ENCODE measurements around the gene BMP8B.
A peak's percentile ranks its signal among the peaks of the same experiment; 100 is the strongest.
"Not testable (repeated sequence)": the region's sequence is repeated elsewhere in the genome, so short reads cannot be mapped to it uniquely, and the experiment has no call there.

BMP8B gene

DNA sequence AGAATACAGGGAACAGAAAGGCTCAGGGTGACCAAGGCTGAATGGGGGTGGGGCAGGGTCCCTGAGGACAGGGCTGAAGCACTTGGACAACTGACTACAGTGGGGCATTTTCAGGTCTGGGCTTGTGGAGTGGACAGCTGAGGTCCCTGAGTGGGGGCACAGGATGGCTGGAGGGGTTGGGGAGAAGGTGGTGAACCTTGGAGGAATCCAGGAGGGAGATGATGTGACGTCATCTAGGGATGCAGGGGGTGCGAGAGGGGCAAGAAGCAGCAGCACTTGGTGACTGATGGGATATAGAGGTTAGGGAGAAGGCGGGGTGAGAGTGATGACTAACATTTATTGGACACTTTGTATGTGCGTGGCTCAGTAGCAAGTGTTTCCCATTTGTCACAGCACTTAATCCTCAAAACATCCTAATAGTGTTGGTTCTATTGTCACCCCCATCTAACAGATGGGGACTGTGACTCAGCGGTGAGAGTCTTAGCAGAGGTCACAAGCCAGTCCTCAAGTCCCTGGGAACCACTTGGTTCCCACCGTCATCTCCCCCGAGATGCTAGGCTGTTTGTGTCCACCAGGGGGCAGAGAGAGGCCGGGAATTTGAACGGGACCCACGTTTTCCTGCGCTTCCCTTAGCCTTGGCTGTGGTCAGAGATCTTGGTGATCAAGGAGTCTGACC lies 27.9 kb upstream of the BMP8B start:
- DNase-seq (ENCODE audit: low read depth, low spot score) = peak; percentile 26

DNA sequence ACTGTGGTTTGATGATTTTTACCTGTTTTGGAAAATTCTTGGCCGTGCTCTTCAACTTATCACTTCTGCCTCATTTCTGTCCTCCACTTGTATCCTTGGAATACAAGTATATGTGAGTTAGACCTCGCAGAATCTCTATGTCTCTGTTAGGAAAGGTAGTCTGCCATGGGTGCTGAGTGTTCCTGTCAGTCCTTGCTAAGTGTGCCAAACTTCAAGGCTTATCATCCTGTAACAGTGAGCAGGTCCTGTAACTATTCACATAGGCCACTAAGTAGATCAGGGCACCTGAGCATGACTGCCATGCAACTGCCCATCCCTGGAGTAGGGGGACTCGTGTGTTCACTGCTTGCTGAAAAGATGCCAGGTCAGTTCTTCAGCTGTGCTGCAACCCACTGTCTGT lies 24.2 kb upstream of the BMP8B start:
- DNase-seq (ENCODE audit: low read depth, low spot score) = no peak

DNA sequence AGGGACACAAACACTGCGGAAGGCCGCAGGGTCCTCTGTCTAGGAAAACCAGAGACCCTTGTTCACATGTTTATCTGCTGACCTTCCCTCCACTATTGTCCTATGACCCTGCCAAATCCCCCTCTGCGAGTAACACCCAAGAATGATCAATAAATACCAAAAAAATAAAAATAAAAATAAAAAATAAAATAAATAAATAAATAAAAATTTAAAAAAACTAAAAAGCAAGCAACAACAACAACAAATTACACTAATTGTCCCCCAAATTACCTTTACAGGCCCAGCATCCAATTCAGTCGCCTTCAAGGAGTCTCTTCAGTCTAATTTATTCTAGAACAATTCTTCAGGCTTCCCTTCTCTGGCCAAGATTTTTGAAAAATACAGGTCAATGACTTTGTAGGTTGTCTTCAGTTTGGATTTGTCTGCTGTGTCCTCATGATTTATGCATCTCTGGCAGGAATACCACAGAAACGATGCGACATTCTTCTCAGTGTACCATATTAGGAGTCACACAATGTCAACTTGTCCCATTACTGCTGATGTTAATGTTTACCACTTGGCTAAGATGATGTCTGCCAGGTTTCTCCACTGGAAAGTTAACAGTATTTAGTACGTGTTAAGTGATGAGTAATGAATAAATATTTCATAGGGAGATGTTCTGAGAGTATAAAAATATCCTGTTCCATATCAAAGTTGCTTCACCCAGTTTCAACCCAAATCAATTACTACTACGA lies 20.3 kb upstream of the BMP8B start:
- DNase-seq (ENCODE audit: low read depth, low spot score) = no peak

DNA sequence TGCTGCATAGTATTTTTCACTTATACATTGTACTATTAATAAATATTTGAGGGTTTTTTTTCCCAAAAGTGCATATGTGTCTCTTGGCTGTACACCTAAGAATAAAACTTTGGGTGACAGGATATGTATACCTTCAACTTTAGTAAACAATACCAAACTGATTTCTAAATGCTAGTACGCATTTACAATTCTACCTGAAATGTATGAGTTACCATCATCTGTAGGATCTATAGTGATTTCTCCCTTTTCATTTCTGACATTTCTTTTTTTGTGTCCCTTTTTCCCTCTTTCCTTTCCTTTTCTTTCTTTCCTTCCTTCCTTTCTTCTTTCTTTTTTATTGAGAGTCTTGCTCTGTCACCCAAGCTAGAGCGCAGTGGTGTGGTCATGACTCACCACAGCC lies 16.7 kb upstream of the BMP8B start:
- DNase-seq (ENCODE audit: low read depth, low spot score) = no peak

DNA sequence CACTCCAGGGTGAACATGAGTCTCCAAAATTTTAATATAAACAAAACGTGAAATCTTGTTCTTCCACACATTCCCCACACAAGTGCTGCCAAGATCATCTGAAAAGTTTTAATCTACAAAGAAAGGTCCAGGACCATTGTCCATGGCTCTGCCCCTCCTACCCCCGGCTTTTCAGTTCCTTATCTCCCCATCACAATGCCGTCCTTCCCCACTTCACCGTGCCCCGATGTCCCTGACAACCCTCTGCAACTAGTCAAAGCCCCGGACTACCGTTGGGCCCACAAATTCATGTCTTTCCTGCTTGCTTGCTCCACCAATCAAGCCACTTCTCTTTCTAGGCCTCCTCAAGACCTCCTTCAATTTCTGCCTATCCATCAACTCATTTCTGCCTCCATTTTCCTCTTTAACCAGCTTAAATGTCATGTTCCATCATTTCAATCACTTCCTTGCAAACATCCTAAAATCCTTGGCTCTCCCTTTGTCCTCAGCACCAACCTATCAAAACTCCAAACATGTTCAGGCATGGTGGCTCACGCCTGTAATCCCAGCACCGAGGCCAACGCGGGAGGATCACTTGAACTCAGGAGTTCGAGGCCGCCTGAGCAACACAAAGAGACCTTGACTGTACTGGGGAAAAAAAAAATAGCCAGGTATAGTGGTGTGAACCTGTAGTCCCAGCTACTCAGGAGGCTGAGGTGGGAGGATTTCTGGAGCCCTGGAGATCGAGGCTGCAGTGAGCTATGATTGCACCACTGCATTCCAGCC lies 14.0 kb upstream of the BMP8B start:
- DNase-seq (ENCODE audit: low read depth, low spot score) = no peak

DNA sequence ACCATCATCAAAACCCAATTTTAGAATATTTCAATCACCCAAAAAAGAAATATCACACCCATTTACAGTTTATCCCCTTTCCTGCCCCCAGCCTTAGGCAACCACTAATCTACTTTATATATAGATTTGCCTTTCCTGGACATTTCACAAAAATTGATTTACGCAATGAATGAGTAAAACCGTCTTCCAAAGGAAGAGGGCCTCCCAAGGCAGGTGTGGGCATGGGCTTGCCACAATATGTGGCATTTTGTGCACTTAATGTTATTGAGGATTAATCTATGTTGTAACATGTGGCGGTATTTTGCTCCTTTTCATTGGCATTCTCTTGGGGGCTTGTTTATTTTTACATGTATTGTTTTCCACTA lies 11.8 kb upstream of the BMP8B start:
- no peak for DNase-seq (ENCODE audit: low read depth, low spot score)

DNA sequence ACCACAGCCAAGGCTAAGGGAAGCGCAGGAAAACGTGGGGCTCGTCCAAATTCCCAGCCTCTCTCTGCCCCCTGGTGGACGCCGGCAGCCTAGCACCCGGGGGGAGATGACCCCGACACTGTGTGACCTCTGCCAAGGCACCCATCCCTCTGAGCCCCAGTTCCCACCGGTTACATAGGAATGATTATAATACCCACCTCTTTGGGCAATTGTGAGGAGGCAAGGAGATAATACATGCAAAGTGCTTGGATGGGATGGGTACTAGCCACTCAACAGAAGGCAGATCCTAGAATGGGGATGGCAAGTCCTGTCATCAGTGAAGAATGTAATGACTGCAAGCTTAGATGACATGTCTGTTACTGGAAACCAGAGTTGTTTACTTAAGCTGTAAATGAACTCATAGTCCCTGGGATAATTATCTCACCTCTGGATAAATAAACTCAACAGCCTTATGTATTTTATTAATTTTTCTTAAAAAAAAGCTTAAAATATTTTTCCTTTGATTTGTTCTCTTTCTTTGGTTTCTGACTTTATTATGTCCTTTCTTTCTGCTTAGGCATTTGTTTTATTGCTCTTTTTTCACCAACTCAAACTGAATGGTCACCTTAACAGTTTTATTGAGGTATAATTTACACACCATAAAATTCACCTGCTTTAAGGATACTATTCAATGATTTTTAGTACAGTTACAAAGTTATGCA lies 11.3 kb upstream of the BMP8B start:
- no peak for DNase-seq (ENCODE audit: low read depth, low spot score)

DNA sequence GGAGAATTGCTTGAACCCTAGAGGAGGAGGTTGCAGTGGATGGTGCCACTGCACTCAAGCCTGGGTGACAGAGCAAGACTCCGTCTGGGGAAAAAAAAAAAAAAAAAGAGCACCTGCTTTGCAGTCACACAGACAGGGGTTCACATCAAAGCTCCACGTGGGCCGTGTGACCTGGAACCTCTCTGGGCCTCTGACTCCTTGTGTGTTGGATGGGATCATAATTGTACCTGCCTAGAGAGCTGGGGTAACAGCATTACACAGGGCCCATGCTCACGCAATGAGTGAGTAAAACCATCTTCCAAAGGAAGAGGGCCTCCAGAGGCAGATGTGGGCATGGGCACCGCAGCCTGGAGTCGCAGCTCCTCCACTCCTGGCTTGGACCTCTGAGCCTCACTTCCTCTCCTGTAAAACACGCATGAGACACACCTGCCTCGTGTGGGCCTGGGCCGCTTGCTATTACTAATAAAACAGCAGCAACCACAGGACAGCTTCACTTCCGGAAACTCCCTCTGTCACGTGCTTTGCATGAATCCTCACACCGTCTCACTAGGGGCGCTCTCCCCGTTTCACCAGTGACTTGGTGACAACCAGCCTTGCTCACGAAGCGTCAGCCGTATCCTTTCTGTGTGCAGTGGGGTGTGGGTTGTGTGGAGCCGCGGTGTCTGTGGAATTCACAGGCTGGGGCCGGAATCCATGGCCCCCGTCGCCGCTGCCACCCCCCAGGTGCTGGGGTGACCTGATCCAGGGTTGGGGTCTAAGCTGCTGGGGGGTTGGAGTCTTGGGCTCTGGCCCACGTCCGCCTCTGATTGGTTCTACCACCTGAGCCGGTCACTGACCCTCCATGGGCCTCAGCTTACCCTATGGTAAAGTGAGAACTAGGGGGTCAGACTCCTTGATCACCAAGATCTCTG lies 10.4 kb upstream of the BMP8B start:
- not testable (repeated sequence) for DNase-seq (ENCODE audit: low read depth, low spot score)

DNA sequence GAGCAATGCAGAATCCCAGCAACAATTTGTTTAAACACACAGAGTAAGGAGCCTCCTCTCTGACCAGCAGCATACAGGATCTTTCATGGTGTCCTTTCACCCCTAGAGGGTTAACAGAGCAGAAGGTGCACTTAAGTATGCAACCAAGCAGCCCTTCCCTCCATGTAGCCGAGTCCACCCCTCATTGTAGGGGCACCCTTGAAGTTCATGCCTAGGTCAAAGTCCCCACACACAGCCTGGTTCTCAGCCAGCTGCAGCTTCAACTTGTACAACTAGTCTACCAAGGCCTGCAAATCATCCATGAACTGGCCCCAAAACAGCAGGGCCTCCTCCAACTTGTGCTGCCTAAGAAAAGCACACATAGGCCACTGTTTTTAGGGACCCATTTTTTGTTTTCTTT lies 7.0 kb upstream of the BMP8B start:
- no peak for DNase-seq (ENCODE audit: low read depth, low spot score)

DNA sequence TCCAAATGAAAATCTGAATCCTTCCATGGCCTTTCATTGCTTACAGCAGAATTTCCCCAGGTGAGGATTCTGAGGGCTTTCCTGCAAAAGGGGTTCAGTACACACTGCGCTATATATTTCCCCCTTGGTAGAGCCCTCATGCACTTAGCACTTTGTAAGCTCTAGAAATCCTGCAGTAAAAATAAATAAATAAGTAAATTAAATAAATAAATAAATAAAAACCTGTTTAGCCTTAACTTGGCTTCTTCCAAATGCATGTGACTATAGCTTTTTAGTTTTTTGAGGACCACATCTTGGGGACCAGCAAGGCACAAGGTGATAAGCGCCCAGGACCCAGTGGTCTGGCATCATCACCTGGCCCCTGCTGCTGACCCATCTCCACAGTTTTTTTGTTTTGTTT lies 3.2 kb upstream of the BMP8B start:
- no peak for DNase-seq (ENCODE audit: low read depth, low spot score)

DNA sequence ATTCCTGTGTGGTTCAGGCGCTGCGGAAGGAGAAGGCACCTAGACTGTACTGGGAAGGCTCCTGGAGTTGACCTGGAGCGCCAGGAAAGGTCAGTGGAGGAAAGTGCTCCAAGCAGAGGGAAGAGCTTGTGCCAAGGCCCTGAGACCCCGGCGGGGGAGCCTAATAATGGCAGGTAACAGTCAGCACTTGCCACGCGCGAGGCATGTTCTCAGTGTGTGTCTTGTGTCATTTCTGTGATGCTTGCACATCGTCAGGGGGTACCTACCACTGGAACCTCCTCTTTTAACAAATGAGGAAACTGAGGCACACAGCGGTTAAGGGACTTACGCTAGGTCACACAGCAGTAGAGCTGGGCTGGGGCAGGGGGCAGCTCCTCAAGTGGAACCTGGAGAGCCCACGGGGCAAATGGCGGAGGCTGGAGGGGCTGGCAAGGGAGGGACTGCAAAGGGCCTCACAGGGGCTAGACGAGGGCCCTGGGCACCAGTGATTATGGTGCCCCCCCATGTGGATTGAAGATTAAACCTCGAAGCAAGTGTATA lies 976 bp upstream of the BMP8B start:
- DNase-seq (ENCODE audit: low read depth, low spot score) = no peak

DNA sequence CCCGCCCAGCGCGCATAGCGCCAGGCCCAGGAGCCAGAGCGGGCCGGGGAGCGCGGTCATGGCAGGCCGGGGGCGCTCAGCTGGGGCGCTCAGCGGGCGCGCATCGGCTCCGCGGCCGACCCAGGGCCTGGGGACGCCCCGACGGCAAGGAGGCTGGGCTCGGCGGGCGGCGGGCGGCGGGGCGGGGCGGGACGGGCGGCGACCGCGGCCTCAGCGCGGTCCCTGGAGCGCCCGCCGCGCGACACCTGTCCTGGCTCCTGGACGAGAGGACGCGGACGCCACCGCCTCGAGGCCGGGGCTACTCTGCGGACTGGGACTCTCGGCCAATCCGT lies 273 bp downstream of the BMP8B start:
- no peak for DNase-seq (ENCODE audit: low read depth, low spot score)

DNA sequence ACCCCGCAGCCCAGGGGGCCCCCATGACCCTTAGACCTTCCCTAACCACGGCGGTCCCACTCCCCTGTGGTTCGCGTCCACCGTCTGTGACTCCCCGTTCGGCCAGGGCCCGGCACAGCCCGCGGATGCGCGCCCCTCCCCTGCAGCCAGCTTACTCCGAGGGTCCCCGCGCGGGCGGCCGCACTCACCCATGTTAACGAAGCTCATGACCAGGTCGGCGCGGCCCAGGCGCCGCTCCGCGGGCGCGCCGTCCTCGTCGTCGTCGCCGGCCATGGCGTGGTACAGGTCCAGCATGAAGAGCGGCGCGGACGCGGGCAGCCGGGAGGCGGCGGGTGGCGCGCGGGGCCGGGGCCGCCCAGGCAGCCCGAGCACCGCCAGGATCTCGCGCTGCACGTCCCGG lies 701 bp downstream of the BMP8B start:
- DNase-seq (ENCODE audit: low read depth, low spot score) = not testable (repeated sequence)

DNA sequence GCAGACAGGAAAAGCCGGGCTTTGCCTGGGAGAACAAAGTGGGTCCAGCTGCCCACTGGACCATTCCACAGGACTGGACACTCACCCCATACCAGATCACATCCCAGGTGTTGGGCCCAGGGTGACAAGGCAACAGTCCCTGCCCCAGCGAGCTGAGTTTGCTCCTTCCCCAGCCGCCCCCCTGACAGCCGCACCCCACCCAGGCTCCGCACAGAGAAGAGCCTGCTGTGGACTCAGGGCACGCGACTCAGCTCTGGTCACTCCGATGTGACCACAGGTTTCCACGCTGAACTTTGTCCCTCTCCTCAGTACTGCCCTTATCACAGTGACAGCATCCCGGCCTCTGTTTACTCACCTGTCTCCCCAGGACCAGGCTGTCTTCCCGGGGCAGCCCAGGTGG lies 1.2 kb downstream of the BMP8B start:
- DNase-seq (ENCODE audit: low read depth, low spot score) = no peak

DNA sequence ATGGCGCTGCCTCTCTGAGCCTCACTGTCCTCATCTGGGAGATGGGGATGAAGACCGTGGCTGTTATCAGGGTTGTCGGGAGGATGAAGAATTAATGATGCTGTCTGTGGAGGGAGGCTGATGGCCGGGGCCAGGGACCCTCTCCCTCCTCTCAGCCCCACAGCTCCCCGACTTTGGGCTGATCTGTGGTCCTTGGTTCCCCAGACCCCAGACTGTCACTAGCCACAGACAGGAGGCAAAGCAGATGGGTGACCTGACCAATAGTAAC lies 1.6 kb downstream of the BMP8B start:
- not testable (repeated sequence) for DNase-seq (ENCODE audit: low read depth, low spot score)

DNA sequence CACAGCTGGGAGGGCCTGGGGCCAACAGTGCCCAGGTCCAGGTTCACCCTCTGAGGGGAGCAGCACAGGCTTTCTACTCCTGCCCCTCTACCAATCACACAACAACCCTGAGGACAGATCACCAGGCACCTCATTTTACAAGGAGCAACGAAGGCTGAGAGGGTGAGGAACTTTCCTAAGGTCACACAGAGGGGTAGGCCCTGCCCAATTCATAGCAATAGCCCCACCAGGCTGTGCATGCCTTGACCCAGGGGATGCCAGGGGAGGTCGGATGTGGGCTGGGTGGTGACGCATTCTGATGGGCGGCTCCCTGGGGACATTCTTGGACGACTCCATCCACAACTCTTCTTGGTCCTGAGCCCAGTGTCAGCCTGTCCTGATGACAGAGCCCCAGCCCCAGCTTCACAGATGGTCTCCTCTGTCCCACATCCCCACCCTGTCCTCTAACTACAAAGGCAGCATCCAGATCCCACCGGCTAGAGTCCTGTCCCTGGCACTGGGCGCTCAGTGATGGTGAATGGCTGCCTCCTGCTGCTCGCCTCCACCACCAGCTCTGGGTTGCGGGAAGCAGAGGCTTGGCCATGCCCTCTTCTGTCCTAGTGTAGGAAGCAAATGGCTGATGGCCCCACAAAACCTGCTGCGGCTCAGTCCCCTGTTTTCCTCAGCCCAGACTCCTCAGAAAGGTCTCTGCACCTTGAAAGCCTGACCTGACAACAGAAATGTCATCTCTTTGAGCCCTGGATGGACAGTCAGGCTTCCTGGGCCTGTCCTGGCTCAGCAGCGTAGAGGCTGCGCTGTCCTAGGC lies 2.2 kb downstream of the BMP8B start:
- DNase-seq (ENCODE audit: low read depth, low spot score) = not testable (repeated sequence)

DNA sequence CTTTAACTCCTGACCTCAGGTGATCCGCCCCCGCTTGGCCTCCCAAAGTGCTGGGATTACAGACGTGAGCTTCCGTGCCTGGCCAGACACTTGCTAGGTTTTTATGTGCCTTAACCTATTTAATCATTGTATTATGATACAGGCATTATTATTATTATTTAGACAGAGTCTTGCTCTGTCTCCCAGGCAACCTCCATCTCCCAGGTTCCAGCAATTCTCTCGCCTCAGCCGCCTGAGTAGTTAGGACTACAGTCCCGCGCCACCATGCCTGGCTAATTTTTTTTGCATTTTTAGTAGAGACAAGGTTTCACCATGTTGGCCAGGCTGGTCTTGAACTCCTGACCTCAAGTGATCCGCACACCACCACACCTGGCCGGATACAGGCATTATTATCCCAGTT lies 6.0 kb downstream of the BMP8B start:
- not testable (repeated sequence) for DNase-seq (ENCODE audit: low read depth, low spot score)

DNA sequence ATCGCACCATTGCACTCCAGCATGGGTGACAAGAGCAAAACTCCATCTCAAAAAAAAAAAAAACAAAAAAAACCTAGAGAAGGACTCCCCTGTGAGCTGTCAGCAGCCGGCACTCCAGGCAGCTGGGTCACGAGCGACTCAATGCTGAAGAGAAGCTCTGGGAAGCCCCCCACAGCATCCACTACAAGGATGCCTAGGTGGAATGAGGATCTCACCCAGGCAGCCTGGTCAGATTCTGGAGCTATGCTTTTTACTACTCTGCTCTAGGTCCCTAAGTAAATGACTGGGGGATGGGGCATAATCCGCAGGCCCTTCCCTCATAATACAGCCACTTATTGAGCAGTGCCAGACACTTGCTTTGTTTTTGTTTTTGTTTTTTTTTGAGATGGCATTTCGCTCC lies 6.6 kb downstream of the BMP8B start:
- DNase-seq (ENCODE audit: low read depth, low spot score) = no peak

DNA sequence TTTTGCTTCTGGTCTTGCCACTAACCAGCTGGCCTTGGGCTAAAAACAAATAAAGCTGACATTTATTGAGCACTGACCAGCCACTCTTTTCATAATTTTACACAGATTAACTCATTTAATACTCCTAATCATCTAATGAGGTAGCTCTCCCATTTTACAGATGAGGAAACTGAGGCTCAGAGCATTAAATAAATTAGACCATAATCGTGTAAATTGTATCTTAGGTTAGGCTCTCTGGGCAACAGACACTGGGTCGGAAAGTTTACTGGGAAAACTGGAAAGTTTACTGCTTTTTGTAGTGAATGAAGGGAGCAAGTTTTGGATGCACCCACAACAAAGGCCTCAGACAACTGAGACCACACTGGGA lies 7.3 kb downstream of the BMP8B start:
- no peak for DNase-seq (ENCODE audit: low read depth, low spot score)

DNA sequence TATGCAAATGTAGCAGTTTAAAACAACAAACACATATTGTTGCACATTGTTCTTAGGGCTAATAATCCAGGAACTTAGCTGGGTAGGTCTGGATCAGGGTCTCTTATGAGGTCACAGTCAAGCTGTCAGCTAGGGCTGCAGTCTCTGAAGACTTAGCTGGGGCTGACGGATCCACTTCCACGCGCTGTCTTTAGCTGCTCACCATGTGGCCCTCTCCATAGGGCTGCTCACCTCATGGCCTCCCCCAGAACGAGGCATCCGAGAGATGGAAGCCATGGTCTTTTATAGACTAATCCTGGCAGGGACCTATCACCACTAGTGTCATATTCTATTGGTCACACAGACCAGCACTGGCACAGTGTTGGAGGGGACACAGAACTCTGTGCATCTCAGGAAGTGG lies 8.8 kb downstream of the BMP8B start:
- DNase-seq (ENCODE audit: low read depth, low spot score) = no peak

DNA sequence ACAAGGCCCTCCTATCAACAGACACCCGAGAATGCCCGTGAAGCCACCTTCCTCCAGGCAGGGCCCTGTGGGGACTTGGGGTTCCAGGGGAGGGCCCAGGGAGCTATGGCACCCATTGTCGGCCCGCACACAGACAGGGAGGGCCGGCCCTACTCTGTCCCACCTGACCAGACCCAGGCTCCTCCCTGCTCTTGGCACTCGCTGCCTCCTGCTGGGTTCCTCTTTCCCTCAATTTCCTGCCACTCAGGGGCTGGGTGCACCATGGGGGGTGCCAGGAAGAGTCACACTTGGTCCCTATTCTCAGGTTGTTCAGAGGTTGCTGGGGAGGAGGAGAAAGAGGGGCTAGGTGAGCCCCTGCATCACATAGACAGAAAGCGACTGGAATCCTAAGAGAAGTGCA lies 9.5 kb downstream of the BMP8B start:
- DNase-seq (ENCODE audit: low read depth, low spot score) = no peak

Measured in brain pericyte (primary cell).